Osteoblast (primary cell): Measurements from ENCODE around the gene DGKB. TPM values are rescaled to one million over a fixed set of nuclear protein-coding genes. Genes with fewer than 3 reads are reported as not detected.

ENCODE experiments used
- DNase-seq: peaks from one replicate; pipeline ENCODE4 v3.0.0; 2011; ENCODE audit warnings: low spot score, mixed read lengths; ENCODE audit not compliant: insufficient read length; ENCODE audit errors: missing footprints
- H2AFZ ChIP-seq: 2 replicates; pipeline ENCODE4 v1.6.0; 2011; ENCODE audit warnings: mild to moderate bottlenecking, low read length
- H3K27ac ChIP-seq: 2 replicates; pipeline ENCODE4 v1.5.1; 2011; ENCODE audit warnings: mild to moderate bottlenecking, low read depth, low read length, moderate library complexity
- H3K27me3 ChIP-seq: 2 replicates; pipeline ENCODE4 v1.6.0; 2012; ENCODE audit warnings: mild to moderate bottlenecking, control low read depth, inconsistent platforms, low read length, moderate library complexity; ENCODE audit not compliant: insufficient read depth
- H3K36me3 ChIP-seq: 2 replicates; pipeline ENCODE4 v1.5.1; 2011; ENCODE audit warnings: mild to moderate bottlenecking, low read length, control low read depth, moderate library complexity; ENCODE audit not compliant: insufficient read depth
- H3K4me1 ChIP-seq: 2 replicates; pipeline ENCODE4 v1.5.1; 2011; ENCODE audit warnings: mild to moderate bottlenecking, low read length, control low read depth, moderate library complexity; ENCODE audit not compliant: insufficient read depth
- H3K4me2 ChIP-seq: 2 replicates; pipeline ENCODE4 v1.6.0; 2011; ENCODE audit warnings: mild to moderate bottlenecking, low read length; ENCODE audit not compliant: insufficient read depth
- H3K4me3 ChIP-seq: fragments of 200-600 bp; sonication (generic); 3 replicates; pipeline ENCODE4 v1.5.1; 2012; ENCODE audit warnings: mild to moderate bottlenecking, low read length, inconsistent platforms; ENCODE audit not compliant: insufficient read depth
- H3K79me2 ChIP-seq: 2 replicates; pipeline ENCODE4 v1.6.0; 2012; ENCODE audit warnings: mild to moderate bottlenecking, low read length, control low read depth, inconsistent platforms; ENCODE audit not compliant: insufficient read depth
- H3K9me3 ChIP-seq: 2 replicates; pipeline ENCODE4 v1.5.1; 2011; ENCODE audit warnings: low read depth, low read length, control low read depth
- H4K20me1 ChIP-seq: 2 replicates; pipeline ENCODE4 v1.6.0; 2012; ENCODE audit warnings: mild to moderate bottlenecking, low read length, control low read depth; ENCODE audit not compliant: insufficient read depth
- total RNA-seq: library from RNA; depleted of rRNA; stranded (reverse); fragments of >200 nt; gene quantifications from 2 replicates; pipeline ENCODE4 v1.2.3, GENCODE V29; 2012
- TF ChIP-seq, protein P1 (sequence below): IDR thresholded peaks from 2 replicates; pipeline ENCODE4 v1.5.1; 2011; ENCODE audit warnings: mild to moderate bottlenecking, low read depth, low read length, moderate library complexity; ENCODE audit errors: extremely low read depth

The DGKB gene
- total RNA-seq, 1 donor = 1.1 TPM

GRCh38 chr7:14184292-14184864, 718.2 kb downstream of the DGKB start:
- Histone ChIP-seq H3K9me3 (no peaks in the 10 kb centered on the region), H3K4me3 (no peak overlapping the region), H3K27me3 (no peaks in the 10 kb centered on the region), H4K20me1 (no peaks in the 10 kb centered on the region), H3K27ac (no peak overlapping the region), H3K4me1 (no peaks in the 10 kb centered on the region), H3K79me2 (no peaks in the 10 kb centered on the region), H2AFZ (no peak overlapping the region), H3K4me2 (no peak overlapping the region), H3K36me3 (no peaks in the 10 kb centered on the region)
- no peak for DNase-seq
- TF ChIP-seq, protein P1, sequence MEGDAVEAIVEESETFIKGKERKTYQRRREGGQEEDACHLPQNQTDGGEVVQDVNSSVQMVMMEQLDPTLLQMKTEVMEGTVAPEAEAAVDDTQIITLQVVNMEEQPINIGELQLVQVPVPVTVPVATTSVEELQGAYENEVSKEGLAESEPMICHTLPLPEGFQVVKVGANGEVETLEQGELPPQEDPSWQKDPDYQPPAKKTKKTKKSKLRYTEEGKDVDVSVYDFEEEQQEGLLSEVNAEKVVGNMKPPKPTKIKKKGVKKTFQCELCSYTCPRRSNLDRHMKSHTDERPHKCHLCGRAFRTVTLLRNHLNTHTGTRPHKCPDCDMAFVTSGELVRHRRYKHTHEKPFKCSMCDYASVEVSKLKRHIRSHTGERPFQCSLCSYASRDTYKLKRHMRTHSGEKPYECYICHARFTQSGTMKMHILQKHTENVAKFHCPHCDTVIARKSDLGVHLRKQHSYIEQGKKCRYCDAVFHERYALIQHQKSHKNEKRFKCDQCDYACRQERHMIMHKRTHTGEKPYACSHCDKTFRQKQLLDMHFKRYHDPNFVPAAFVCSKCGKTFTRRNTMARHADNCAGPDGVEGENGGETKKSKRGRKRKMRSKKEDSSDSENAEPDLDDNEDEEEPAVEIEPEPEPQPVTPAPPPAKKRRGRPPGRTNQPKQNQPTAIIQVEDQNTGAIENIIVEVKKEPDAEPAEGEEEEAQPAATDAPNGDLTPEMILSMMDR = no peak

GRCh38 chr7:14179781-14180180, 722.8 kb downstream of the DGKB start:
- TF ChIP-seq, protein P1 = no peak
- Histone ChIP-seq H3K36me3 (no peaks in the 10 kb centered on the region), H3K4me2 (no peak overlapping the region), H3K79me2 (no peaks in the 10 kb centered on the region), H3K27ac (no peak overlapping the region), H4K20me1 (no peaks in the 10 kb centered on the region), H3K27me3 (no peaks in the 10 kb centered on the region), H3K4me3 (no peak overlapping the region), H2AFZ (no peak overlapping the region), H3K9me3 (no peaks in the 10 kb centered on the region), H3K4me1 (no peaks in the 10 kb centered on the region)
- DNase-seq = peak; percentile 14

DNA sequence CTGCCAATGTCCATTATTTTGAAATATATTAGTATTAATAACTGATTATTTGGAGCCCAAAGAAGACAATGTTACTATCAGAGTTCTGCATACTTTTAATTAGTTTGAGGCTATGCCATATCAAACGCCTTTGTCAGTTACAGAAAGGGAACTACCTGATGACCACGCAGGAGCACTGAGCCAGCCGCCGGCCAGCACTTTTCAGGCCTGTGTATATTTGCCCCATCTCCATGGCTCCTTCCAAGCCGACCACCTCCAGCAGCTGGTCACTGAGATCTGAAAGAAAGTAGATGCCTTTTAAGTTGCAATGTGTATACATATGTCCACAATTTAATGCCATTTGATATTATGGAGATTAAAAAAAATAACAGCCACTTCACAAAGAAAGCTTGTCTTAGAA, 724.7 kb downstream of the DGKB start:
- TF ChIP-seq, protein P1 = no peak
- H3K9me3 ChIP-seq = no peaks in the 10 kb centered on the region
- no peaks in the 10 kb centered on the region for H3K27me3 ChIP-seq
- H3K27ac ChIP-seq = no peak overlapping the region
- no peak overlapping the region for H3K4me3 ChIP-seq
- no peaks in the 10 kb centered on the region for H3K4me1 ChIP-seq
- no peaks in the 10 kb centered on the region for H4K20me1 ChIP-seq
- no peaks in the 10 kb centered on the region for H3K36me3 ChIP-seq
- DNase-seq = no peak
- no peak overlapping the region for H2AFZ ChIP-seq
- H3K79me2 ChIP-seq = no peaks in the 10 kb centered on the region
- no peak overlapping the region for H3K4me2 ChIP-seq

- H3K27me3 ChIP-seq = no peaks in the 10 kb centered on the region
- no peaks in the 10 kb centered on the region for H3K79me2 ChIP-seq
- no peaks in the 10 kb centered on the region for H3K4me1 ChIP-seq
- H3K27ac ChIP-seq = no peak overlapping the region
- H3K9me3 ChIP-seq = no peaks in the 10 kb centered on the region
- no peak overlapping the region for H2AFZ ChIP-seq
- H3K36me3 ChIP-seq = no peaks in the 10 kb centered on the region
- no peak overlapping the region for H3K4me3 ChIP-seq
- H3K4me2 ChIP-seq = no peak overlapping the region
- H4K20me1 ChIP-seq = no peaks in the 10 kb centered on the region
- TF ChIP-seq, protein P1 = no peak
- peak; percentile 4 for DNase-seq
Measured at GRCh38 chr7:14170872-14171271, 731.7 kb downstream of the DGKB start.
